NCI-H460 (cell line): ENCODE results near the gene TEKTIP1. TPM values are rescaled to one million over a fixed set of nuclear protein-coding genes. Genes with fewer than 3 reads are reported as not detected.
A peak's percentile ranks its signal among the peaks of the same experiment; 100 is the strongest.
"Not testable (repeated sequence)": the region's sequence is repeated elsewhere in the genome, so short reads cannot be mapped to it uniquely, and the experiment has no call there.

Experiments
- DNase-seq: peaks from one replicate; pipeline ENCODE4 v3.0.0-alpha.2; 2016; ENCODE audit warnings: low read depth; ENCODE audit errors: extremely low read depth
- total RNA-seq: library from RNA; depleted of rRNA; stranded (reverse); fragments of >200 nt; shearing (Covaris generic); gene quantifications from 2 replicates; pipeline ENCODE4 v1.2.3, GENCODE V29; 2014

TEKTIP1 gene
- total RNA-seq, 1 experiment from 2014 or later = not detected

- DNase-seq = no peak
Measured at GRCh38 chr19:3555653-3556422, 16.9 kb downstream of the TEKTIP1 start.

GRCh38 chr19:3556423-3556977, 17.5 kb downstream of the TEKTIP1 start:
- no peak for DNase-seq

- DNase-seq = no peak
Measured at GRCh38 chr19:3556978-3557460, 18.0 kb downstream of the TEKTIP1 start.

- peak; percentile 88 for DNase-seq
Measured at GRCh38 chr19:3557461-3558248, 18.7 kb downstream of the TEKTIP1 start, which contains the start of gene MFSD12. MFSD12 (minus strand) TSS chr19:3557586; CDS start chr19:3557403, 183 bp downstream.

GRCh38 chr19:3563709-3564524, 24.9 kb downstream of the TEKTIP1 start:
- DNase-seq = no peak

GRCh38 chr19:3565139-3565538, 26.2 kb downstream of the TEKTIP1 start:
- DNase-seq = peak; percentile 68

GRCh38 chr19:3570042-3570441, 31.1 kb downstream of the TEKTIP1 start:
- not testable (repeated sequence) for DNase-seq

- no peak for DNase-seq
Measured at GRCh38 chr19:3570606-3571011, 31.6 kb downstream of the TEKTIP1 start.

- DNase-seq = peak; percentile 98
Measured at GRCh38 chr19:3572132-3572854, 33.3 kb downstream of the TEKTIP1 start.

GRCh38 chr19:3572855-3573161, 33.8 kb downstream of the TEKTIP1 start, which contains the start of gene HMG20B:
HMG20B (plus strand) TSS chr19:3572944; CDS start chr19:3573310, 366 bp downstream.
- DNase-seq = no peak

GRCh38 chr19:3573162-3573857, 34.3 kb downstream of the TEKTIP1 start:
- no peak for DNase-seq

- DNase-seq = peak; percentile 94
Measured at GRCh38 chr19:3573858-3574637, 35.1 kb downstream of the TEKTIP1 start.

- peak; percentile 56 for DNase-seq
Measured at GRCh38 chr19:3575260-3575741, 36.3 kb downstream of the TEKTIP1 start.

GRCh38 chr19:3575949-3576673, 37.1 kb downstream of the TEKTIP1 start:
- DNase-seq = no peak

GRCh38 chr19:3576696-3577443, 37.9 kb downstream of the TEKTIP1 start:
- DNase-seq = no peak

GRCh38 chr19:3577723-3578344, 38.9 kb downstream of the TEKTIP1 start:
- DNase-seq = no peak
